T follicular helper cell (primary cell): ENCODE data around the gene CFDP1.

ENCODE experiments used
- DNase-seq: peaks from one replicate; pipeline ENCODE4 v3.0.0-alpha.2; 2020; ENCODE audit warnings: low read depth

The CFDP1 gene

GRCh38 chr16:75265911-75266701 is 167.2 kb downstream of the CFDP1 start:
- no peak for DNase-seq

- DNase-seq: no peak
These were observed 168.0 kb downstream of the CFDP1 start for GRCh38 chr16:75264999-75265910.

GRCh38 chr16:75264457-75264998 is 168.8 kb downstream of the CFDP1 start:
- DNase-seq: no peak

- DNase-seq: no peak
These were observed 169.3 kb downstream of the CFDP1 start for GRCh38 chr16:75263963-75264445.

- DNase-seq: no peak
These were observed 169.9 kb downstream of the CFDP1 start for GRCh38 chr16:75263291-75263962.

GRCh38 chr16:75262800-75263127 is 170.5 kb downstream of the CFDP1 start:
- no peak for DNase-seq

GRCh38 chr16:75262104-75262799 is 171.1 kb downstream of the CFDP1 start:
- DNase-seq: no peak

GRCh38 chr16:75261590-75262078 is 171.7 kb downstream of the CFDP1 start:
- no peak for DNase-seq

- DNase-seq: no peak
These were observed 172.3 kb downstream of the CFDP1 start for GRCh38 chr16:75260851-75261589.

- no peak for DNase-seq
These were observed 174.5 kb downstream of the CFDP1 start for GRCh38 chr16:75258807-75259141.

GRCh38 chr16:75257886-75258806 is 175.2 kb downstream of the CFDP1 start:
- DNase-seq: no peak

- DNase-seq: no peak
These were observed 176.5 kb downstream of the CFDP1 start for GRCh38 chr16:75256696-75257343.

GRCh38 chr16:75256059-75256571 is 177.2 kb downstream of the CFDP1 start:
- no peak for DNase-seq

- no peak for DNase-seq
These were observed 178.9 kb downstream of the CFDP1 start for GRCh38 chr16:75254359-75254837.

- DNase-seq: no peak
These were observed 180.1 kb downstream of the CFDP1 start for GRCh38 chr16:75252946-75253911.

GRCh38 chr16:75252049-75252864 is 181.0 kb downstream of the CFDP1 start:
- no peak for DNase-seq
